Endothelial cell of umbilical vein (primary cell): ENCODE data around the gene LHFPL6. TPM values are rescaled to one million over a fixed set of nuclear protein-coding genes. Genes with fewer than 3 reads are reported as not detected.
A peak's percentile ranks its signal among the peaks of the same experiment; 100 is the strongest.

Source experiments
- BruUV-seq: library from RNA; stranded (reverse); fragments of 400-500 nt; replicated peaks from 2 replicates; lab custom pipeline; 2021; lab: Mats Ljungman, UMichigan
- CTCF ChIA-PET: fragments of 300-600, 350-600 bp; sonication (Branson Sonifier 250); formaldehyde crosslinking; loops from one replicate; lab custom pipeline; 2021; ENCODE audit warnings: antibody characterized with exemption, inconsistent platforms; lab: Charles Lee
- POLR2A ChIA-PET: fragments of 300-600, 350-600 bp; sonication (Branson Sonifier 250); formaldehyde crosslinking; loops from one replicate; lab custom pipeline; 2021; ENCODE audit warnings: antibody characterized with exemption, inconsistent platforms; lab: Charles Lee
- DNase-seq: peaks from one replicate; pipeline ENCODE4 v3.0.0-alpha.2; 2011; ENCODE audit warnings: low read depth, low spot score
- FAIRE-seq: peaks from 2 replicates; lab custom pipeline; 2011; peaks lifted over from hg19 to GRCh38; lab: Jason Lieb, UNC
- H2AFZ ChIP-seq: 2 replicates; pipeline ENCODE4 v1.6.0; 2012; ENCODE audit warnings: low read depth, low read length, control low read depth, inconsistent platforms
- H3K27ac ChIP-seq: 2 replicates; pipeline ENCODE4 v1.5.1; 2011; ENCODE audit warnings: low read depth, mild to moderate bottlenecking, control low read depth, low read length, moderate library complexity; ENCODE audit not compliant: insufficient read depth
- H3K27me3 ChIP-seq, 2 experiments: 2 replicates each; pipeline versions ENCODE4 v1.6.0 to v1.6.1; 2011; ENCODE audit warnings: low read length in 2 of 2, mixed read lengths in 1 of 2; ENCODE audit not compliant: control insufficient read depth in 2 of 2, insufficient read depth in 2 of 2
- H3K36me3 ChIP-seq, 2 experiments: 2 replicates in 1 of 2; 3 replicates in 1 of 2; pipeline ENCODE4 v1.5.1; 2011; ENCODE audit warnings: low read length in 2 of 2, mild to moderate bottlenecking in 1 of 2, moderate library complexity in 1 of 2; ENCODE audit not compliant: control insufficient read depth in 2 of 2, insufficient read depth in 2 of 2; ENCODE audit errors: extremely low read depth in 1 of 2
- H3K4me1 ChIP-seq: 3 replicates; pipeline ENCODE4 v1.5.1; 2011; ENCODE audit warnings: mild to moderate bottlenecking, low read length; ENCODE audit not compliant: control insufficient read depth, insufficient read depth; ENCODE audit errors: extremely low read depth
- H3K4me2 ChIP-seq: 2 replicates; pipeline ENCODE4 v1.6.1; 2011; ENCODE audit warnings: low read length, control low read depth, mixed read lengths; ENCODE audit not compliant: insufficient read depth
- H3K4me3 ChIP-seq, 3 experiments: fragments of 200-600 bp in 1 of 3; sonication (generic), shearing (Covaris generic) in 1 of 3; replicated peaks in 1 of 3; 2 replicates each; pipeline ENCODE4 v1.5.1; 2011 to 2016; ENCODE audit warnings: control low read depth in 3 of 3, low read length in 3 of 3, mild to moderate bottlenecking in 2 of 3, inconsistent platforms in 1 of 3, low read depth in 1 of 3, moderate library complexity in 1 of 3; ENCODE audit not compliant: insufficient read depth in 1 of 3
- H3K79me2 ChIP-seq: 2 replicates; pipeline ENCODE4 v1.6.0; 2012; ENCODE audit warnings: low read length, inconsistent platforms; ENCODE audit not compliant: control insufficient read depth, insufficient read depth
- H3K9ac ChIP-seq: replicated peaks from 2 replicates; pipeline ENCODE3; 2011; ENCODE audit warnings: low read length, control low read depth; ENCODE audit not compliant: insufficient read depth; ENCODE audit errors: extremely low read depth
- H3K9me1 ChIP-seq: replicated peaks from 3 replicates; pipeline ENCODE4 v1.6.0; 2011; ENCODE audit warnings: mild to moderate bottlenecking, low read length; ENCODE audit not compliant: control insufficient read depth, insufficient read depth; ENCODE audit errors: extremely low read depth
- H3K9me3 ChIP-seq: replicated peaks from 2 replicates; pipeline ENCODE4 v1.5.1; 2012; ENCODE audit warnings: low read length, inconsistent platforms; ENCODE audit not compliant: control insufficient read depth, insufficient read depth
- H4K20me1 ChIP-seq: replicated peaks from 2 replicates; pipeline ENCODE3; 2011; ENCODE audit warnings: mild to moderate bottlenecking, low read length; ENCODE audit not compliant: control insufficient read depth, insufficient read depth; ENCODE audit errors: extremely low read depth
- CTCF ChIP-seq, 2 donors: IDR thresholded peaks; 1 replicate in 1 of 2; 2 replicates in 1 of 2; pipeline ENCODE4 v1.5.1; 2011; ENCODE audit warnings: low read length in 2 of 2, mild to moderate bottlenecking in 2 of 2, moderate library complexity in 2 of 2, control low read depth in 1 of 2, inconsistent platforms in 1 of 2, low read depth in 1 of 2; ENCODE audit not compliant: insufficient read depth in 1 of 2; ENCODE audit errors: extremely low read depth in 1 of 2
- EZH2 ChIP-seq: IDR thresholded peaks from 2 replicates; pipeline ENCODE4 v1.6.1; 2012; ENCODE audit warnings: borderline replicate concordance, low read depth, mild to moderate bottlenecking, moderate library complexity, low read length, inconsistent platforms; ENCODE audit not compliant: severe bottlenecking
- GATA2 ChIP-seq: IDR thresholded peaks from 2 replicates; pipeline ENCODE4 v1.7.0; 2011; ENCODE audit warnings: low read depth, mild to moderate bottlenecking, moderate library complexity, mixed read lengths, low read length; ENCODE audit not compliant: insufficient read length, insufficient read depth
- JUN ChIP-seq: IDR thresholded peaks from 2 replicates; pipeline ENCODE4 v1.6.1; 2011; ENCODE audit warnings: borderline replicate concordance, low read depth; ENCODE audit not compliant: insufficient read length, insufficient read depth
- MYC ChIP-seq: IDR thresholded peaks from one replicate; pipeline ENCODE4 v1.6.1; 2011; ENCODE audit warnings: mild to moderate bottlenecking, low read depth, low read length
- POLR2A ChIP-seq: IDR thresholded peaks from 2 replicates; pipeline ENCODE4 v1.6.1; 2012; ENCODE audit warnings: low read depth, mild to moderate bottlenecking, control low read depth, low read length
- POLR2AphosphoS5 ChIP-seq: IDR thresholded peaks from 2 replicates; pipeline ENCODE4 v1.6.1; 2012; ENCODE audit warnings: low read depth, mild to moderate bottlenecking, control low read depth, low read length, moderate library complexity; ENCODE audit not compliant: insufficient read depth
- dilution Hi-C: fragments of 300-500 bp; cut with MboI; formaldehyde crosslinking; loops from one replicate; pipeline ENCODE4 v1.15.0; 2019; ENCODE audit warnings: low sequenced_read_pairs; ENCODE audit not compliant: extremely low pct_ligation_motif_present
- intact Hi-C: fragments of 100-400 bp; cut with micrococcal nuclease; formaldehyde crosslinking; loops from one replicate; pipeline ENCODE4 v1.10.0; 2022
- polyA plus RNA-seq, 4 experiments: library from polyadenylated mRNA; depleted of rRNA in 3 of 4; stranded (reverse) in 3 of 4; unstranded in 1 of 4; fragments of >200 nt; gene quantifications; 2 replicates each; pipeline versions ENCODE4 v1.2.1 to v1.2.3, GENCODE V29; 2011 to 2012; ENCODE audit warnings: missing spikeins in 1 of 4
- total RNA-seq: library from RNA; stranded (reverse); gene quantifications from 2 replicates; pipeline ENCODE4 v1.2.3, GENCODE V29; 2021

Gene LHFPL6
- total and polyA plus RNA-seq, 2 donors (not counting 3 experiments of a cell fraction or from before 2014, with no cell fraction given): 17.5 to 19.4 TPM

GRCh38 chr13:39612023-39612637, 9.1 kb upstream of the LHFPL6 start:
- H3K4me1 ChIP-seq: no peaks in the 10 kb centered on the region
- no peak overlapping the region for H3K9ac ChIP-seq
- dilution Hi-C loops (no loop called here), intact Hi-C loops (loop anchor here (1.0 kb wide), 4 partner anchors 197 to 561 kb away; no protein-coding TSS in a partner anchor)
- DNase-seq (peak; percentile 73), FAIRE-seq (peak; percentile 74)
- H2AFZ ChIP-seq: no peak overlapping the region
- H3K9me3 ChIP-seq: no peaks in the 10 kb centered on the region
- TF ChIP-seq GATA2: no peak
- no peak for TF ChIP-seq MYC
- no peak for TF ChIP-seq EZH2
- TF ChIP-seq CTCF (IDR thresholded peaks at IDR 0.05; ENCODE audit: extremely low read depth in 1 of 2, insufficient read depth in 1 of 2, low read depth in 1 of 2, low read length in 2 of 2): peak; percentile 59 to 64
- POLR2A ChIA-PET: no interaction called here
- H3K9me1 ChIP-seq: no peaks in the 10 kb centered on the region
- H3K79me2 ChIP-seq: no peaks in the 10 kb centered on the region
- H3K4me3 ChIP-seq: no peak overlapping the region
- no peak overlapping the region for H3K27ac ChIP-seq
- H3K4me2 ChIP-seq: no peak overlapping the region
- H3K27me3 ChIP-seq: peaks cover 9 to 15% of the 10 kb centered on the region in 2 experiments
- H4K20me1 ChIP-seq: no peaks in the 10 kb centered on the region
- no TSS peak for BruUV-seq
- no peaks in the 10 kb centered on the region for H3K36me3 ChIP-seq
- CTCF ChIA-PET: interaction anchor here (0.6 to 4.9 kb wide), 116 partner anchors 9 to 1202 kb away, joined by 3 to 149 read pairs (median 5); partner anchors contain the start of genes COG6, LHFPL6, NHLRC3 and PROSER1

DNA sequence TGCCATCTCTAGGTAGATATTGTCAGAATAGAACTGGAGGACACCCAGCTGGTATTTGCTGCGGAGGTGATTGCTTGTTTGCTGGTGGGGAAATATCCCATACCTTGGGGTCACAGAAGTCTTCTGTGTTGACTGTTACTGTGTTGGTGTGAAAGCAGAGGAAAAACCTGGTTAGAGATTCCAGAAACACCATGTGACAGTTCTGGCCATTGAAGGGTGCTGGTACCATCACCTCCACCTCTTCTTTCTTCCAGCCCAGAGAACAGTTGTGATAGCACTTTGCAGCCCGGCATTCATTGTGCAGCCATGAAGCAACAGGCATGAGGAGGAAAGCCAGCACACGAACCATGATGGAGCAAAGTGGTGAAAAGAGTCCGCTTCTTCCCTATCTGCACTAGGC, 4.9 kb upstream of the LHFPL6 start:
- FAIRE-seq: no peak
- no TSS peak for BruUV-seq
- TF ChIP-seq EZH2 (no peak), POLR2A (no peak), MYC (no peak), CTCF (IDR thresholded peaks at IDR 0.05; ENCODE audit: extremely low read depth in 1 of 2, insufficient read depth in 1 of 2, low read depth in 1 of 2, low read length in 2 of 2) (no peak), POLR2AphosphoS5 (no peak), JUN (no peak)
- Histone ChIP-seq H3K27me3 (peaks cover 6 to 11% of the 10 kb centered on the region in 2 experiments), H4K20me1 (no peaks in the 10 kb centered on the region), H3K9me3 (no peaks in the 10 kb centered on the region), H3K4me1 (peaks cover 3% of the 10 kb centered on the region), H3K9me1 (no peaks in the 10 kb centered on the region), H3K27ac (no peak overlapping the region), H3K4me3 (no peak overlapping the region), H3K9ac (no peak overlapping the region), H3K79me2 (no peaks in the 10 kb centered on the region), H3K4me2 (no peak overlapping the region), H3K36me3 (no peaks in the 10 kb centered on the region), H2AFZ (no peak overlapping the region)
- intact Hi-C loops (no loop called here), dilution Hi-C loops (no loop called here)
- ChIA-PET POLR2A (no interaction called here), CTCF (interaction anchor here (1.7 to 4.9 kb wide), 3 partner anchors 8 to 464 kb away, joined by 5 to 30 read pairs (median 7); no protein-coding TSS in a partner anchor)
- no peak for DNase-seq
